Effector memory CD4-positive, alpha-beta T cell (primary cell): ENCODE measurements around the gene TNFRSF4.

Experiments used
- DNase-seq, 3 donors: peaks; one replicate each; pipeline ENCODE4 v3.0.0-alpha.2; 2020
- H3K27ac ChIP-seq: 2 replicates; pipeline ENCODE4 v1.7.0; 2013; ENCODE audit warnings: mild to moderate bottlenecking, low read length, moderate library complexity; ENCODE audit not compliant: insufficient read depth, poor library complexity, severe bottlenecking
- H3K27me3 ChIP-seq: replicated peaks from 2 replicates; pipeline ENCODE4 v1.7.0; 2013; ENCODE audit warnings: mild to moderate bottlenecking, low read length; ENCODE audit not compliant: insufficient read depth, control insufficient read depth, poor library complexity, severe bottlenecking
- H3K36me3 ChIP-seq: 2 replicates; pipeline ENCODE4 v1.7.0; 2013; ENCODE audit warnings: mild to moderate bottlenecking, low read length, moderate library complexity; ENCODE audit not compliant: control insufficient read depth, insufficient read depth
- H3K4me1 ChIP-seq: 2 replicates; pipeline ENCODE4 v1.7.0; 2013; ENCODE audit warnings: low read length, mild to moderate bottlenecking; ENCODE audit not compliant: control insufficient read depth, insufficient read depth, poor library complexity, severe bottlenecking
- H3K4me3 ChIP-seq: 2 replicates; pipeline ENCODE4 v1.7.0; 2013; ENCODE audit warnings: low read length, low read depth, mild to moderate bottlenecking; ENCODE audit not compliant: insufficient read depth, poor library complexity, severe bottlenecking
- H3K9me3 ChIP-seq: 2 replicates; pipeline ENCODE4 v1.7.0; 2013; ENCODE audit warnings: mild to moderate bottlenecking, low read length, moderate library complexity; ENCODE audit not compliant: control insufficient read depth

The TNFRSF4 gene

DNA sequence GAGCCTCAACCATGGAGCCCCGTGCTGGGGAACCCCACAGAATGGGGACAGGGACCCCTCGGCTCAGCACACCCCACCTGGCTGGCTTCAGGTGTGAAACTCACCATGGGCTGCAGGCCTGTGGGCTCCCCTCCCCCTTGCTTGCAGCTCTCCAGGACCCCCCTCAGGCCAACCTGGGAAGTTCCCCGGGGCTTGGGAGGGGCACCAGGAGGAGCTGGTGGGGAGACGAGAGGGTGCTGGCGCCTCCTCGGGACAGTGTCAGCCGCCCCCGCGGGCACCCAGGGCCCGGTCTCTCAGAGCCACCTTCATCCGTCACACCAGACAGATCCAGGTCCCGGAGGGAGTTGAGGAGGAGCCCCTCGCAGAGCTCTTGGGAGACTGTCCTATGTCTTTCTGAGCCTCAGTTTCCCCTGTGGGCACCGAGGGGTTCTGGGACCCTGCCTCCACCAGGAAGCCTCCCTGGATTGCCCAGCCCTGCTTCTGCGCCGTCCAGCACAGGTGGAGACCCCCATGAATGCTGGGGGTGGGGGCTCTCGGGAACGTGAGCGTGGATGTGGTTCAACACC lies 6.9 kb downstream of the TNFRSF4 start:
- H3K27ac ChIP-seq, result peak overlapping the region; percentile 83
- H3K9me3 ChIP-seq, result no peaks in the 10 kb centered on the region
- H3K4me1 ChIP-seq, result peaks cover 53% of the 10 kb centered on the region
- DNase-seq, result no peak
- H3K27me3 ChIP-seq, result no peaks in the 10 kb centered on the region
- peak overlapping the region; percentile 55 for H3K4me3 ChIP-seq
- H3K36me3 ChIP-seq, result no peaks in the 10 kb centered on the region

DNA sequence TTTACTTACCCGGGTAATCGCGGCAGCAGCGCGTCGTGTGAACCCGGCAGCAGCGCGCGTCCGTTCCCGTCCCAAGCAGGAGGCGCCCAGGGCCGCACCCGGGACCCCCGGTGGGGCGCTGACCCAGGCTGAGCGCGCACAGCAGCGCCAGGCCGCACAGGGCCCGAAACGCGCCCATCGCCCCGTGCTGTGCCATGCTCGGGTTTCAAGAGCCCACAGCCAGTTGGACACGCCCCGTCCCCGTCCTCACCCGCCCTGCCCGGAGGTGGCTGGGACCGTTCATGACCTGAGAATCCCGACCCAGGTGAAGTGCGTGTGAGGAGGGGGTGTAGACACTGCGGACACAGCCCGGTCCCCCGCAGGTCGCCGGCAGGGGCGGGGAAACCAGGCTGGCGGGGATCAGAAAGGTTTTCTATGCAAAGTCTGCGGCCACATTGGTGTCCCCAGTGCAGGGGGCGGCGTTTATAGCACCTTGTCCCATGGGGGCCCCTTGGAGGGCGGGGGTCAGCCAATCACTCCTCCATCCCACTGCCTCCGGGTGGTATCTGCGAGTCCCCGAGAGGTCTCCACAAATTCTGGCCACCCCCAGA lies 7.5 kb downstream of the TNFRSF4 start, which contains the start of gene TNFRSF18:
Gene TNFRSF18, minus strand, starts transcription at position 217 of the 590 bp plus-strand sequence. Its CDS starts 21 bp downstream, at position 196.
- Histone ChIP-seq H3K36me3 (no peaks in the 10 kb centered on the region), H3K27me3 (no peaks in the 10 kb centered on the region), H3K4me1 (peaks cover 49% of the 10 kb centered on the region), H3K4me3 (peak within 1 kb of the TSS; percentile 55), H3K27ac (peak within 1 kb of the TSS; percentile 83), H3K9me3 (no peaks in the 10 kb centered on the region)
- DNase-seq, result peak in 1 of 3 donors; percentile 30

DNA sequence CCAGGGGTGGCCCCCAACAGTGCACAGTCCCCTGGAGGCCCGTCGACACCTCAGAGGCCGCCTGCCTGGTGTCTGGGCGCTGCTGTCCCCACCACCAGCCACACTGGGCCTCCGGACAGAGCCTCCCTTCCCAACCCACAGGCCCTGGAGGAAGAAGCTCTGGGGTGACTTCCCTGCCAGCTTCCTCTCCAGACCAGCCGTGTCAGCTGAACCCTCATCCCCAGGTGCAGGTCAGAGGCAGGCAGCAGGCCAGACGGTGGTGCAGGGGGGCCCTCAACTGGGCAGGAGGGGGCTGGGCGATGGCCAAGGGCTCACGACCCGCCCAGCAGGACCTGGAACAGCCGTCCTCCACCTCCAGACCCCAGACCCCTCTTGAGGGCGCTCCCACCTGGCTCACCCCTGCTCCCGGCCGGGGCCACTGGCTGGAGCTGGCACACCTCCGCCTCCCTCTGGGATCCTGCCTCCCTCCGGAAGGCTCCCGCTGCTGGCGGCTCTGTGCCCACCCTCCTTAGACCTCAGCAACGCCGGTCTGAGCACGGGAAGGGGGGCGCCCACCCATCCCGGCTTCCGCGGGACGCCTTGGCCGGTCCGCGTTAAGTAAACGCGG lies 8.1 kb downstream of the TNFRSF4 start:
- Histone ChIP-seq H3K4me3 (peak overlapping the region; percentile 55), H3K36me3 (no peaks in the 10 kb centered on the region), H3K4me1 (peaks cover 48% of the 10 kb centered on the region), H3K27me3 (no peaks in the 10 kb centered on the region), H3K27ac (peak overlapping the region; percentile 83), H3K9me3 (no peaks in the 10 kb centered on the region)
- no peak for DNase-seq

DNA sequence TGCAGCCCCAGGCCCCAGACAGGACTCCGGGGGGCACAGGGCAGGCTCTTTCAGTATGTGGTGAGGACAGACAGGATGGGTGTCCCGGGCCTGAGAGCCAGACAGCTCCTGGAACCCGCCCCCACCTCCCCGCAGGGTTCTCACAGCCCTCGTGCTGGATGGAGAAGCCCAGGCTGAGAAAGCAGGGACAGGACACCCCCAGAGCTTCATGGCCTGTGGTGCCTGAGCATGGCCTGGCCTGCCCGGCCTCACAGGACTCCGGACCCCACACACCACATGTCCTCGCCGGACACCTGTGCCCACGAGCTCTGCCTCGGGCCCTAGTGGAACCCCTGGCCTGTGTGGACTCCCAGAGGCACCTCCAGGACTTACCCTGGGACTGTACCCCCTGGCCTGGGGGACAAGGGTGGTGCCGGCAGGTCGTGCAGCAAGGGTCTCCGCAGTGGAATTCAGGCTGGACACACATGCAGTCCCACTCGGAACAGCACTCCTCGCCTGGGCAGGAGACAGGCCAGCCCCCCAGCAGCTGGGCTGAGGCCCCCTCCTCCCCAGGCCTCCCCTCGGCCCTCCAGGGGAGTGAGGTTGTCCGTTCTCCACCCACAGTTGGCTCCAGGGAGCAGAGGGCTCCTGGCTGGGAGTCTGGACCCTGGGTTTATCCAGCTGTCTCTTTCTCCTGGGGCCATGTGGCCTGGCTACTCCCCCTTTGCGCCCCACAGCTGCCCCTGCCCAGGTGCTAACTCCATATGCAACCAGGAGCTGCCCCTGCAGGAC lies 8.8 kb downstream of the TNFRSF4 start:
- Histone ChIP-seq H3K4me1 (peaks cover 52% of the 10 kb centered on the region), H3K27me3 (no peaks in the 10 kb centered on the region), H3K36me3 (no peaks in the 10 kb centered on the region), H3K9me3 (no peaks in the 10 kb centered on the region), H3K27ac (peak overlapping the region; percentile 83), H3K4me3 (peak overlapping the region; percentile 55)
- DNase-seq, result no peak

DNA sequence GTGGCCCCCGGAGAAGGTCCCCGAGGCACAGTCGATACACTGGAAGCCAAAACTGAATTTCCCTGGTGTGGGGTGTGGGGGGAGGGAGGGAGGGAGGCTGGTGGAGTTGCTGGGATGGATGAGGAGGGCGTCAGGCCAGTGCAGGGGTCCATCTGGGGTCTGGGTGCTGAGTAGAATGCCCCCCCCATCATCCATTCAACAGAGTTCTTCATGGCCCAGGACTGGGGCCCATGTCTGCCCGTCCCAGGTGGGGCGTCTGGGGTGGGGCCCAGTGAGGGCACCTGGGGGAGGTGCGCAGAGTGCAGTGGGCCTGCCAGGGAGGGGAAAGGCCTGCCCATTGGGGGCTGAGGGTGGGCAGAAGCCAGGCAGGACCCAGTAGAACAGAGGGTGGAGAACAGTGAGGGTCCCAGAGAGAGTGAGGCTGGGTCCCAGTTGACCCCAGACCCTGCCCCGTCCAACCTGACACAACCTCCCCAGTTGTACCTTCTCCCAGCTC lies 9.5 kb downstream of the TNFRSF4 start:
- peaks cover 51% of the 10 kb centered on the region for H3K4me1 ChIP-seq
- peak overlapping the region; percentile 83 for H3K27ac ChIP-seq
- H3K27me3 ChIP-seq, result no peaks in the 10 kb centered on the region
- no peak for DNase-seq
- no peaks in the 10 kb centered on the region for H3K9me3 ChIP-seq
- no peak overlapping the region for H3K4me3 ChIP-seq
- H3K36me3 ChIP-seq, result no peaks in the 10 kb centered on the region

DNA sequence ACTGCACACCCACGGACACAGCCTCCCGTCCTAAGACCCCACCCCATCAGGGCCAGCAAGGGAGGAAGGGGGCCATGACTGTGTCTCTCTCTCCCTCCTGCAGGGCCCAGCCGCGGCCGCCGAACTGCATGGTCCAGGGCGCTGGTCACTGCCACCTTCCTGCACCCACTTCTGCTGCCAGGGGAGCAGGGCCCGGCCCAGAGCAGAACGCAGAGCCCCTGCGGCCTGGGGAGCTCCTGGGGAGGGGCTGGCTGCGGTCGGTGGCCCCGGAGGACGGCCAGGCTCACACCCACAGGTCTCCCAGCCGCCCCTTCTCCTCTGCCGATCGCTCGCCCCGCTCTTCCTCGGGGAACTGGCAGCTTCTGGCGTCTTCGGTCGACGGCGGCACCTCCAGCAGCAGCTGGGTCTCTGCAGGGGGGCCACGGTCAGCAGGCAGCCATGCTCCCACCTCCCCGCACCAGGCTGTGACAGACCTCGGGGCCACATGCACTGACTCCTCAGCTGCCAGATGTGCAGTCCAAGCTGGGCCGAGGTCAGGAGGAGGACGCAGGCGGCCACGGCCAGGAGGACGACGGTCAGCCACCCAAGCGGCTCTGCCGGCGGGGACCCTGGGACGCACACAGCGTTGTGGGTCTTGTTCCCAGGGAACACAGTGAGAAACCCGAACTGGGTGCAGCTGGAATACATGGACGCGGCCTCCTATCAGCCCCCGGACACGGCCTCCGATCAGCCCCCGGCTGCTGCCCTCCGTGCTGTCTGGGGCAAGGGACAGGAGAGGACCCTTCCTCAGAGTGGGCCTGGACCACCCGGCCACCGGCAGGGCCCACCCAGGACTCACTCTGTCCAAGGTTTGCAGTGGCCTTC lies 10.2 kb downstream of the TNFRSF4 start:
- Histone ChIP-seq H3K27me3 (no peaks in the 10 kb centered on the region), H3K36me3 (no peaks in the 10 kb centered on the region), H3K4me1 (peaks cover 45% of the 10 kb centered on the region), H3K4me3 (no peak overlapping the region), H3K9me3 (no peaks in the 10 kb centered on the region), H3K27ac (no peak overlapping the region)
- peak in 1 of 3 donors; percentile 1 for DNase-seq

DNA sequence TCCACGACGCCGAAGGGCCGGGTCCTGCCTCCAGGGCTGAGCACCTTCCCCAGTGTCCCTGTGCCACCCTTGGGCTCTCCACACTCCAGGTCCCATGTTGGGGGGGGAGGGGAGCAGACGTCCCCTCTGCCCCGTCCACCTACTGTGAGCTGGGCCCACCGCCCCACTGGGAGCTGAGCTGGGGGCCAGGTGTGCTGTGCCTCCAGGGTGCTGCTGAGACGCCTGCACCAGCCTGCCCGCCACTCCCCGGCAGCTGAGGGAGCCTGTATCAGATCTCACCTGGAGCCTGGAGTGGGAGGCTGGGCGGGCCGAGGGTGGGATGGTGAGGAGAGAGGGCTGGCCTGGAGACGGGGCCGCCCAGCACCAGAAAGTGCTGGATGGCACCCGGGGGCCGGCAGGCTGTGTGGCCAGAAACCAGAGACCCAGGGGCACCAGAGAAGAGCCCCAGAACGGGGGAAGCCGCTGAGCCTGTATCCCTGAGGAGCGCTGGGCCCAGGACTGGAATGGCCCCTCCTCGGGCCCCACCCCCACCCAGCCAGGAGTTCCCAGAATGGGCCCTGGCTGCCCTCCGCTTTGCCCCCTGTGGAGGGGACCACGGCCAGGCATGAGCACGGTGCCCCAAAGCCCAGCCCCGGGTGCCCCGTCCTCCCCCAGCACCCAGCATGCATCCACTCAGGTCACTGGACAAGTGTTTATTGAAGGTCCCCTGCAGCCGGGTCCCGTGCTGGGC lies 11.0 kb downstream of the TNFRSF4 start:
- Histone ChIP-seq H3K27me3 (no peaks in the 10 kb centered on the region), H3K27ac (no peak overlapping the region)

DNA sequence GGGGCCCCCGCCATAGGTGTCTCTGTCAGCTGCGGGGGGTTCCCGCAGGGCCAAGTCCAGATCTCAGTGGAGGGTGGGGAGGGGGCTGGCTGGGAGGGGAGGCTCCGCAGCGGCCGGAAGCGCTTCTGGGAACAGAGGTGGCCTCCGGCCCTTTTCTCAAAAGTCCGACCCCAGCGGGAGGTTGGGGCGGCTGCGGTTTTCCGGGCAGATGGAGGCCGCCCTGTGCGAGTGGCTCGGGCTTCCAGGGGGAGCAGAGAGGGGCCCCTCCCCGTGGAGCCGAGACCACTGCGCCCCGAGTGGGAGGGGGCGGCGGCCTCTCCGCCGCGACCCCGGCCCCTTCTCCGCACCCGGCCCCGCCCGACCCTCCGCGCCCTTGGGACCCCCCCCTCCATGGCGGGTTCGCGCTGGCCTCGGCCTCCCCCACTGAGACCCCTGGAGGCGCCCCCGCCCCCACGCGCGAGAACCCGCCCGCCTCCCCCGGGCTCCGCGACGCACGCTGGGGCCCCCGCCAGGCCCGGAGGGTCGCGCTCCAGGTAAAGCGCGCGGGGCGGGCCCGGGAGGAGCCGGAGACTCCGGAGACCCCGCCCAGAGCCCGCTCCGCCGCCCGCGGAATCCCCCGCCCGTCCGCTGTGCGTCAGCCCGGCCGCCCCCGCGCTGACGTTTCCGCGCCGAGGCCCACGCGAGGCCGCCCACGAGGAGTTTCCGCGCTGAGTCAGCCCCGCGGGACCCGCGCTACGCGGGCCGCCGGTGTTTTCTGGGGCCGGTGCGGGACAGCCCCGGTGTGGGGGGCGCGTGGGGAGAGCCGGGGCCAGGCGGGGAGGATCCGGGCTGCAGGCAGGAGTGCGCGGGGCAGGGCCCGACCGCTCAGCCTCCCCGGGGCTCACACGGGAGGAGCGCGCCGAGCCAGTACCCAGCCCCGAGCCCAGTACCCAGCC lies 12.8 kb downstream of the TNFRSF4 start:
- DNase-seq, result peak; percentile 84 to 89 (median 86)
- Histone ChIP-seq H3K4me1 (peaks cover 20% of the 10 kb centered on the region), H3K27me3 (no peaks in the 10 kb centered on the region), H3K4me3 (peak overlapping the region; percentile 46), H3K9me3 (no peaks in the 10 kb centered on the region), H3K36me3 (no peaks in the 10 kb centered on the region), H3K27ac (peak overlapping the region; percentile 74)

More for the DNA sequence above, 11.0 kb downstream of the TNFRSF4 start:
- H3K36me3 ChIP-seq, result no peaks in the 10 kb centered on the region
- H3K4me1 ChIP-seq, result peaks cover 38% of the 10 kb centered on the region
- no peak overlapping the region for H3K4me3 ChIP-seq
- H3K9me3 ChIP-seq, result no peaks in the 10 kb centered on the region
- peak in 1 of 3 donors; percentile 0 for DNase-seq
